H1 (cell line): ENCODE results near the gene DOK7. TPM values are rescaled to one million over a fixed set of nuclear protein-coding genes. Genes with fewer than 3 reads are reported as not detected.
A peak's percentile ranks its signal among the peaks of the same experiment; 100 is the strongest.

ENCODE experiments used
- CTCF ChIA-PET: fragments of 300-600 bp; sonication (Branson Sonifier 250); formaldehyde crosslinking; loops from one replicate; lab custom pipeline; 2021; ENCODE audit not compliant: partially characterized antibody; lab: Charles Lee
- POLR2A ChIA-PET: fragments of 300-600 bp; sonication (Branson Sonifier 250); formaldehyde crosslinking; loops from one replicate; lab custom pipeline; 2021; ENCODE audit warnings: inconsistent platforms; ENCODE audit not compliant: partially characterized antibody; lab: Charles Lee
- DNase-seq, 2 experiments: peaks; one replicate each; pipeline versions ENCODE4 v3.0.0 to v3.0.0-alpha.2; 2010 to 2022; ENCODE audit warnings: low spot score in 2 of 2, low read depth in 1 of 2, mixed read lengths in 1 of 2
- FAIRE-seq: peaks from 2 replicates; lab custom pipeline; 2011; peaks lifted over from hg19 to GRCh38; lab: Jason Lieb, UNC
- H2AFZ ChIP-seq: 2 replicates; pipeline ENCODE4 v1.8.1; 2012; ENCODE audit warnings: low read length, inconsistent platforms
- H2AK5ac ChIP-seq: 2 replicates; pipeline ENCODE4 v1.6.1; 2013; ENCODE audit warnings: low read depth, low read length
- H2BK120ac ChIP-seq: replicated peaks from 2 replicates; pipeline ENCODE3; 2013; ENCODE audit warnings: low read depth, low read length, inconsistent platforms
- H2BK12ac ChIP-seq: 2 replicates; pipeline ENCODE4 v1.6.1; 2013; ENCODE audit warnings: low read depth, low read length
- H2BK15ac ChIP-seq: 2 replicates; pipeline ENCODE4 v1.6.1; 2013; ENCODE audit warnings: low read length
- H2BK20ac ChIP-seq: 2 replicates; pipeline ENCODE4 v1.6.1; 2013; ENCODE audit warnings: low read length
- H2BK5ac ChIP-seq: 2 replicates; pipeline ENCODE4 v1.6.1; 2013; ENCODE audit warnings: low read depth, low read length
- H3K14ac ChIP-seq: 2 replicates; pipeline ENCODE4 v1.6.1; 2013; ENCODE audit warnings: inconsistent platforms; ENCODE audit not compliant: insufficient read length
- H3K18ac ChIP-seq: 2 replicates; pipeline ENCODE4 v1.6.1; 2013; ENCODE audit warnings: low read length; ENCODE audit errors: extremely low read depth
- H3K23ac ChIP-seq: 2 replicates; pipeline ENCODE4 v1.6.1; 2013; ENCODE audit warnings: inconsistent platforms; ENCODE audit not compliant: insufficient read length
- H3K23me2 ChIP-seq: 2 replicates; pipeline ENCODE4 v1.6.1; 2013; ENCODE audit warnings: low read depth, low read length
- H3K27ac ChIP-seq: 2 replicates; pipeline ENCODE4 v1.6.1; 2011; ENCODE audit warnings: low read depth, low read length, inconsistent platforms
- H3K27me3 ChIP-seq, 4 experiments: replicated peaks in 1 of 4; 1 replicate in 1 of 4; 2 replicates in 3 of 4; pipeline versions ENCODE4 v1.6.1 to v1.8.1; 2011 to 2013; ENCODE audit warnings: low read length in 3 of 4, mild to moderate bottlenecking in 3 of 4, inconsistent platforms in 2 of 4, mixed read lengths in 2 of 4, moderate library complexity in 1 of 4; ENCODE audit not compliant: control insufficient read depth in 3 of 4, insufficient read depth in 3 of 4; ENCODE audit errors: extremely low read depth in 1 of 4
- H3K36me3 ChIP-seq, 4 experiments: 2 replicates each; pipeline versions ENCODE4 v1.6.1 to v1.8.1; 2011 to 2013; ENCODE audit warnings: mild to moderate bottlenecking in 4 of 4, low read length in 3 of 4, moderate library complexity in 2 of 4, control low read depth in 1 of 4, inconsistent platforms in 1 of 4; ENCODE audit not compliant: insufficient read depth in 4 of 4, control insufficient read depth in 2 of 4
- H3K4ac ChIP-seq: replicated peaks from 2 replicates; pipeline ENCODE3; 2013; ENCODE audit warnings: low read length, low read depth, mixed read lengths, inconsistent platforms; ENCODE audit not compliant: insufficient read length
- H3K4me1 ChIP-seq, 4 experiments: replicated peaks in 1 of 4; 1 replicate in 1 of 4; 2 replicates in 3 of 4; pipeline versions ENCODE4 v1.6.1 to v1.8.1; 2011 to 2013; ENCODE audit warnings: low read length in 3 of 4, inconsistent platforms in 2 of 4, mixed read lengths in 1 of 4; ENCODE audit not compliant: insufficient read depth in 4 of 4, control insufficient read depth in 3 of 4
- H3K4me2 ChIP-seq, 2 experiments: 2 replicates each; pipeline versions ENCODE4 v1.6.1 to v1.8.1; 2011 to 2013; ENCODE audit warnings: low read depth in 2 of 2, low read length in 2 of 2, control low read depth in 1 of 2, inconsistent platforms in 1 of 2, mild to moderate bottlenecking in 1 of 2; ENCODE audit not compliant: insufficient read depth in 1 of 2
- H3K4me3 ChIP-seq, 4 experiments: fragments of 200-600, 300-600 bp in 1 of 4; sonication (generic), shearing (Covaris generic), sonication (Bioruptor Twin) in 1 of 4; 2 replicates each; pipeline versions ENCODE4 v1.5.1 to v1.8.1; 2011 to 2016; ENCODE audit warnings: low read length in 4 of 4, low read depth in 3 of 4, control low read depth in 2 of 4, inconsistent platforms in 2 of 4, mild to moderate bottlenecking in 2 of 4, mixed read lengths in 1 of 4, moderate library complexity in 1 of 4; ENCODE audit not compliant: insufficient read depth in 2 of 4; ENCODE audit errors: extremely low read depth in 1 of 4
- H3K56ac ChIP-seq: replicated peaks from 2 replicates; pipeline ENCODE3; 2013; ENCODE audit warnings: low read depth, mild to moderate bottlenecking, mixed read lengths, low read length, inconsistent platforms; ENCODE audit not compliant: insufficient read length
- H3K79me1 ChIP-seq: 2 replicates; pipeline ENCODE4 v1.6.1; 2013; ENCODE audit warnings: low read depth, low read length, control low read depth
- H3K79me2 ChIP-seq, 2 experiments: 2 replicates each; pipeline versions ENCODE4 v1.6.1 to v1.8.1; 2012 to 2013; ENCODE audit warnings: low read length in 2 of 2, mild to moderate bottlenecking in 2 of 2, inconsistent platforms in 1 of 2; ENCODE audit not compliant: insufficient read depth in 2 of 2, control insufficient read depth in 1 of 2
- H3K9ac ChIP-seq, 4 experiments: replicated peaks in 1 of 4; 1 replicate in 1 of 4; 2 replicates in 3 of 4; pipeline versions ENCODE4 v1.6.1 to v1.8.1; 2011 to 2013; ENCODE audit warnings: low read depth in 3 of 4, low read length in 3 of 4, control low read depth in 2 of 4, mild to moderate bottlenecking in 2 of 4, moderate library complexity in 2 of 4, inconsistent platforms in 1 of 4; ENCODE audit errors: extremely low read depth in 1 of 4
- H3K9me3 ChIP-seq, 2 experiments: 2 replicates each; pipeline versions ENCODE4 v1.6.1 to v1.8.1; 2012 to 2013; ENCODE audit warnings: mild to moderate bottlenecking in 2 of 2, moderate library complexity in 2 of 2, control low read depth in 1 of 2, inconsistent platforms in 1 of 2, low read depth in 1 of 2, low read length in 1 of 2, mixed read lengths in 1 of 2; ENCODE audit not compliant: insufficient read depth in 2 of 2
- H4K20me1 ChIP-seq, 2 experiments: replicated peaks in 1 of 2; 2 replicates each; pipeline versions ENCODE3 to v1.8.1; 2011 to 2013; ENCODE audit warnings: inconsistent platforms in 2 of 2, low read length in 2 of 2, mild to moderate bottlenecking in 1 of 2; ENCODE audit not compliant: insufficient read depth in 2 of 2, control insufficient read depth in 1 of 2
- H4K5ac ChIP-seq: 2 replicates; pipeline ENCODE4 v1.6.1; 2013; ENCODE audit warnings: low read length, low read depth, mixed read lengths, inconsistent platforms; ENCODE audit not compliant: insufficient read length
- H4K8ac ChIP-seq: 2 replicates; pipeline ENCODE4 v1.8.0; 2013; ENCODE audit warnings: mild to moderate bottlenecking, moderate library complexity, low read length, inconsistent platforms; ENCODE audit not compliant: insufficient read depth; ENCODE audit errors: extremely low read depth
- H4K91ac ChIP-seq: replicated peaks from 2 replicates; pipeline ENCODE3; 2013; ENCODE audit warnings: low read length, mixed read lengths, inconsistent platforms; ENCODE audit not compliant: insufficient read length
- WGBS, 2 experiments: shearing (Covaris generic) in 1 of 2; methylation state at CpG; one replicate each; pipeline versions ENCODE4 v1.1.6 to v1.1.7; 2013 to 2015; ENCODE audit warnings: low lambda C conversion rate in 2 of 2, mixed read lengths in 2 of 2, inconsistent platforms in 1 of 2, low coverage in 1 of 2, missing lambda C conversion rate in 1 of 2; ENCODE audit not compliant: insufficient replicate concordance in 2 of 2, insufficient coverage in 1 of 2, insufficient read length in 1 of 2; ENCODE audit errors: extremely low coverage in 1 of 2, missing lambda C conversion rate in 1 of 2; 5-methylcytosine and 5-hydroxymethylcytosine counted together
- polyA plus RNA-seq, 7 experiments: library from polyadenylated mRNA; depleted of rRNA in 3 of 7; stranded (reverse) in 5 of 7; unstranded in 2 of 7; fragments of >200 nt in 5 of 7; fragments of 200-250 nt in 2 of 7; gene quantifications; 1 replicate in 5 of 7; 2 replicates in 1 of 7; 4 replicates in 1 of 7; pipeline versions ENCODE4 v1.2.1 to v1.2.3, GENCODE V29; 2011 to 2013; ENCODE audit warnings: missing spikeins in 2 of 7, mixed read lengths in 2 of 7
- total RNA-seq: library from RNA; stranded (reverse); fragmentation: NEBNext Ultra II Directional; extraction: Animal tissue kit (Norgen Biotek cat#: 25700); gene quantifications from 2 replicates; pipeline ENCODE4 v1.2.1, GENCODE V29; 2021

Gene DOK7
- total and polyA plus RNA-seq, 2 of the 8 experiments (the other 6 are each of a cell fraction or from before 2014, with no cell fraction given), result 0.32 TPM; not detected in 1

DNA sequence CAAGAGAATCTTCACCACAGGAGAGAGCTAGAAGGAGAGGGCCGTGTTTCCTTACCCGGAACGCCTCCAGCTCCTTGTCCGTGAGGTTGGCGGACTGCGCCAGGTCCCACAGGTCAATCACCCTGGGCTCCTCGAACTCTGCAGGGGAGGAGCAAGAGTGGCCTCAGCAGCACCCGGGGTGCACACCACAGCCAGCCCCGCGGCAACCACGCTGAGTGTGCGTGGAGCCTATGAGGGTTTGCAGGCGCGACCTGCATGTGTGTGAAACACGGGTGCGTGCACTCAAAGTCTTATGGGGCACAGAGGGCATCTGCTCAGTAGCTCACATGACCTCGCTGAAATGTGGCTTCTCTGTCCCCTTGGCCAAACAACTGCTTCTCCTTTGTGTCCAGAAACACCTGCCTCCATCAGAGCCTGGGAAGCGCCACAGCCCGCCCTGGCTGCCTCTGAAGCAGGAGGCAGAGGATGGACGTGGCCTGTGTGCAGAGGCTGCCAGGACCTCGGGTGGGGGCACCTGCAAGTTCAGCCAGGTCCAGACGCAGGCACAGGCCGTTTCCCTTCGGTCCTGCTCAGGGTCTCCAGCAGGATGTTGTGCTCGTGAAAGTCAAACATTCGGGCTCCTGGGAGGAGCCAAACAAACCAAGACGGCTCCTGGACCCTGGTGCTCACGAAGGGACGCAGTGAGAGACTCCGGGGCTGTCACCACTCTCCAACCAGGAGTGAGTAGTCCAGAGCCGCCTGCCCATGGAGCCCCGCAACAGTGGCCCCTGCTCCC lies 53.1 kb downstream of the DOK7 start:
- H3K23ac ChIP-seq, result no peak overlapping the region
- H3K4me3 ChIP-seq, result no peak overlapping the region
- no peak overlapping the region for H2BK120ac ChIP-seq
- no peak overlapping the region for H3K27ac ChIP-seq
- H2BK20ac ChIP-seq, result no peak overlapping the region
- no peaks in the 10 kb centered on the region for H3K27me3 ChIP-seq
- H3K79me1 ChIP-seq, result no peaks in the 10 kb centered on the region
- H3K9ac ChIP-seq, result no peak overlapping the region
- H2BK12ac ChIP-seq, result no peak overlapping the region
- no peak overlapping the region for H2BK5ac ChIP-seq
- no peaks in the 10 kb centered on the region for H3K79me2 ChIP-seq
- no peak overlapping the region for H3K56ac ChIP-seq
- no peaks in the 10 kb centered on the region for H3K9me3 ChIP-seq
- H3K18ac ChIP-seq, result no peak overlapping the region
- H4K5ac ChIP-seq, result no peak overlapping the region
- H2BK15ac ChIP-seq, result no peak overlapping the region
- ChIA-PET POLR2A (interaction anchor here (1.1 to 4.2 kb wide), 2 partner anchors 11 to 15 kb away, joined by 4 to 15 read pairs; no protein-coding TSS in a partner anchor), CTCF (interaction anchor here (0.7 to 5.8 kb wide), 13 partner anchors 11 to 365 kb away, joined by 3 to 72 read pairs (median 3); no protein-coding TSS in a partner anchor)
- H3K4me1 ChIP-seq, result 0 out of 7 replicates have a peak, but pooled peaks cover 0 to 2% (median under 1%) of the 10 kb centered on the region in 4 experiments
- no peak overlapping the region for H2AK5ac ChIP-seq
- H3K36me3 ChIP-seq, result peaks cover 15 to 76% (median 47%) of the 10 kb centered on the region in 4 experiments; a peak in 7 of 8 replicates
- WGBS, 2 experiments, result 91% methylated on average over 31 of the region's 32 CpGs; no CpG with 5 or more reads in 1 of the 2 experiments
- no peak overlapping the region for H3K14ac ChIP-seq
- H4K91ac ChIP-seq, result no peak overlapping the region
- FAIRE-seq (no peak), DNase-seq (no peak)
- H3K4me2 ChIP-seq, result no peak overlapping the region
- peak overlapping the region; percentile 77; the same call in 1 of the 2 replicates for H4K8ac ChIP-seq
- peaks cover 5 to 31% of the 10 kb centered on the region in 2 experiments for H4K20me1 ChIP-seq
- H3K23me2 ChIP-seq, result no peaks in the 10 kb centered on the region
- no peak overlapping the region for H2AFZ ChIP-seq
- H3K4ac ChIP-seq, result no peak overlapping the region
